ENCODE data around the gene SHANK1. TPM values are rescaled to one million over a fixed set of nuclear protein-coding genes. Genes with fewer than 3 reads are reported as not detected.

The SHANK1 gene
- total and polyA plus RNA-seq, 8 donors: 0.06 to 0.69 (median 0.19) TPM; not detected in 1

GRCh38 chr19:50662651-50663481, 56.7 kb downstream of the SHANK1 start:
- Histone ChIP-seq H3K36me3 (no peaks in the 10 kb centered on the region), H3K27ac (no peak overlapping the region), H3K9me3 (no peaks in the 10 kb centered on the region), H3K4me1 (peaks cover 0 to 6% (median 0%) of the 10 kb centered on the region in 3 donors), H3K27me3 (peaks cover 0 to 12% (median 3%) of the 10 kb centered on the region in 4 donors), H3K4me3 (no peak overlapping the region)
- TF ChIP-seq CTCF (IDR thresholded peaks at IDR 0.05): no peak
- no peak for DNase-seq
- intact Hi-C loops (cut with DNase I): no loop called here
- 35 to 50% methylated on average over 16 of the region's 16 CpGs for WGBS, 2 donors
- FAIRE-seq: no peak
- ATAC-seq: no peak

- DNase-seq (peak in 1 of 6 donors; percentile 67), ATAC-seq (no peak), FAIRE-seq (no peak)
- peaks cover 0 to 12% (median 3%) of the 10 kb centered on the region in 4 donors for H3K27me3 ChIP-seq
- 51 to 56% methylated on average over 49 of the region's 49 CpGs for WGBS, 2 donors
- no peak overlapping the region for H3K27ac ChIP-seq
- H3K4me3 ChIP-seq: no peak overlapping the region
- H3K4me1 ChIP-seq: peaks cover 0 to 6% (median 0%) of the 10 kb centered on the region in 3 donors
- no peaks in the 10 kb centered on the region for H3K9me3 ChIP-seq
- H3K36me3 ChIP-seq: no peaks in the 10 kb centered on the region
- intact Hi-C loops (cut with DNase I): no loop called here
- TF ChIP-seq CTCF (IDR thresholded peaks at IDR 0.05): no peak
Observed at GRCh38 chr19:50661766-50662650, 57.6 kb downstream of the SHANK1 start.

- no peaks in the 10 kb centered on the region for H3K36me3 ChIP-seq
- no peak overlapping the region for H3K4me3 ChIP-seq
- no peaks in the 10 kb centered on the region for H3K9me3 ChIP-seq
- no peak for FAIRE-seq
- H3K4me1 ChIP-seq: peaks cover 0 to 6% (median 0%) of the 10 kb centered on the region in 3 donors
- H3K27ac ChIP-seq: no peak overlapping the region
- no peak for DNase-seq
- H3K27me3 ChIP-seq: peaks cover 0 to 4% (median 2%) of the 10 kb centered on the region in 4 donors
- no peak for ATAC-seq
- 62 to 74% methylated on average over 10 of the region's 10 CpGs for WGBS, 2 donors
- intact Hi-C loops (cut with DNase I): no loop called here
- TF ChIP-seq CTCF (IDR thresholded peaks at IDR 0.05): no peak
Observed at GRCh38 chr19:50661023-50661422, 58.6 kb downstream of the SHANK1 start.

DNA sequence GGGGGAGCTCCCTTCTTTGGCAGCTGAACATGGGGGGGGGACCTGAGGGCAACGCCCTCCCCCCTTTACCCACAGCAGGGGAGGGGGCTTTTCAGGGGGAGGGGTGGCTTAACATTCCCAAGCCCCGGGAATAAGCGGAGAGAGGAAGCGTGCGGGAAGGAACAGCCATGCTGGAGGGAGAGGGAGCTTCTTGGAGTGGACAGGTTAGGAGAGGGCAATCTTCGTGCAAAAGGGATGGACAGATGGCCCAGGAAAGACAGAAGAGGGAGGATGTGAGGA, 59.6 kb downstream of the SHANK1 start:
- intact Hi-C loops (cut with DNase I): no loop called here
- H3K9me3 ChIP-seq: no peaks in the 10 kb centered on the region
- WGBS, 2 donors: 7 to 19% methylated on average over 5 to 6 of the region's 6 CpGs
- H3K36me3 ChIP-seq: no peaks in the 10 kb centered on the region
- no peak overlapping the region for H3K4me3 ChIP-seq
- no peak for TF ChIP-seq CTCF (IDR thresholded peaks at IDR 0.05)
- DNase-seq (no peak), ATAC-seq (no peak), FAIRE-seq (no peak)
- H3K27ac ChIP-seq: no peak overlapping the region
- H3K27me3 ChIP-seq: peaks cover 0 to 2% (median 1%) of the 10 kb centered on the region in 4 donors
- peaks cover 0 to 6% (median 0%) of the 10 kb centered on the region in 3 donors for H3K4me1 ChIP-seq

All from pancreas (tissue), 10 donors.